BE2C (cell line): ENCODE results near the gene TP53AIP1. TPM values are rescaled to one million over a fixed set of nuclear protein-coding genes. Genes with fewer than 3 reads are reported as not detected.

Source experiments
- DNase-seq: peaks from one replicate; pipeline ENCODE4 v3.0.0-alpha.2; 2020
- H3K27me3 ChIP-seq: fragments of 250-450 bp; sonication (Bioruptor Pico); 2 replicates; pipeline ENCODE4 v1.5.1; 2020; ENCODE audit warnings: mild to moderate bottlenecking
- H3K36me3 ChIP-seq: fragments of 250-450 bp; sonication (Bioruptor Pico); 2 replicates; pipeline ENCODE4 v1.5.1; 2020; ENCODE audit warnings: mild to moderate bottlenecking
- H3K4me1 ChIP-seq: fragments of 250-450 bp; sonication (Bioruptor Pico); 2 replicates; pipeline ENCODE4 v1.5.1; 2020
- H3K4me3 ChIP-seq: 2 replicates; pipeline ENCODE4 v1.5.1; 2011; ENCODE audit warnings: low read depth, low read length
- H3K9me3 ChIP-seq: fragments of 250-450 bp; sonication (Bioruptor Pico); 2 replicates; pipeline ENCODE4 v1.5.1; 2020
- CTCF ChIP-seq: IDR thresholded peaks from 2 replicates; pipeline ENCODE4 v1.5.1; 2012; ENCODE audit warnings: mild to moderate bottlenecking, low read depth, low read length
- polyA plus RNA-seq: library from polyadenylated mRNA; unstranded; fragments of >200 nt; gene quantifications from one replicate; pipeline ENCODE4 v1.2.1, GENCODE V29; 2012; ENCODE audit warnings: low read depth, missing spikeins; ENCODE audit not compliant: insufficient read length, insufficient read depth

The TP53AIP1 gene
- polyA plus RNA-seq, result not detected

DNA sequence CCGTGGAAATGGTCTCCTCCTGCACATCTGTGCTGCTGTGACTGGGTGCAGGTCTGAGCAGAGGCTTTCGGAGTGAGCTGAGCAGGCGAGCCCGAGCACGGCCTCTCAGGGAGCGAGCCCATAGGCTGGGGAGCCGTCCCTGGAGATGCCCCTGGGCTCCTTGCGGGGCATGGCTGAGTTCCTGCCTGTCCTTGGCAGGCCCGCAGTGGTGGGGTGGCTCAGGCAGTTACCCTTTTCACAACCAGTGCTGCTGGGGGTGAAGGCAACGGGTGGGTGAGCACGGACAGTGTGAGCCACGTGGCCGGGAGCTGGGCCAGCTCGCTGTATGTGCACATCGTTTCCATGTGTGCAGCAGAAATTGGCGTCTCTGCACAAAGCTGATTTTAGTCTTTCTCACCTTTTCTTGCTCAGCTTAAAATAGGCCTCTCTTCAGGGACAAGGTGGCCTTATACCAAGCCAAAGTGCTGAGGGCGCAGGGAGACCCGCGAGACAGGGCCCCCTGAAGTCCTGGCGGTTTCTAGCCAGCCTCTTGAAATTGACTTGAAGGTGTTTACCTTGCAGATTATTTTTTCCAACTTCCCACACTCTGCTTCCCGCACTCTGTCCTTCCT is at the start of gene TP53AIP1:
Gene TP53AIP1 (minus strand): TSS at position 55 of the 611 bp plus-strand sequence. CDS start 5,053 bp downstream, outside the sequence.
- TF ChIP-seq CTCF, result no peak
- H3K4me1 ChIP-seq, result no peaks in the 10 kb centered on the region

GRCh38 chr11:128988242-128988970 is 45.7 kb upstream of the TP53AIP1 start:
- DNase-seq, result no peak
- Histone ChIP-seq H3K9me3 (no peaks in the 10 kb centered on the region), H3K4me1 (no peaks in the 10 kb centered on the region), H3K36me3 (no peaks in the 10 kb centered on the region), H3K27me3 (no peaks in the 10 kb centered on the region), H3K4me3 (no peak overlapping the region)
- no peak for TF ChIP-seq CTCF

More for the DNA sequence above, at the start of gene TP53AIP1:
- H3K9me3 ChIP-seq, result no peaks in the 10 kb centered on the region
- H3K27me3 ChIP-seq, result no peaks in the 10 kb centered on the region
- no peak for DNase-seq
- H3K4me3 ChIP-seq, result no peak within 1 kb of the TSS
- H3K36me3 ChIP-seq, result no peaks in the 10 kb centered on the region

GRCh38 chr11:128985880-128986279 is 43.2 kb upstream of the TP53AIP1 start:
- Histone ChIP-seq H3K4me1 (no peaks in the 10 kb centered on the region), H3K27me3 (no peaks in the 10 kb centered on the region), H3K9me3 (no peaks in the 10 kb centered on the region), H3K36me3 (no peaks in the 10 kb centered on the region), H3K4me3 (no peak overlapping the region)
- DNase-seq, result no peak
- TF ChIP-seq CTCF, result no peak

DNA sequence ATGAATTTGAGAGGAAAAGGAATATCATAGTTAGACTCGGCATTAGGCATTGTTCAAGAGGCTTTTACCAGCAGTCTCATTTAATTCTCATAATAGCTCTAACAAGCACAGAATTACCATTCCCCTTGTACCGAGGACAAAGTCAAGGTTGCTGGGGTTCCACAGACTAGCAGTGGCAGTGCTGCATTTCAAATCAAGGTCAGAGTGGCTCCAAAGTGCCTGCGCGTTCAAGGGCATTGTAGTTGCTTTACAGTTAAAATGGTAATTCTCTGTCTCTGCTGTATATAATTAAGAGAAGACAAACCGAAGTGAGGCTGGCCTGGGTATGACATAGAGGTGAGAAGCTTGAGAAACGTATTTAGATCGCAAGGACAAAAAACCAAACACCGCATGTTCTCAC is 40.4 kb upstream of the TP53AIP1 start:
- no peaks in the 10 kb centered on the region for H3K9me3 ChIP-seq
- H3K36me3 ChIP-seq, result no peaks in the 10 kb centered on the region
- H3K27me3 ChIP-seq, result no peaks in the 10 kb centered on the region
- DNase-seq, result no peak
- TF ChIP-seq CTCF, result no peak
- H3K4me3 ChIP-seq, result no peak overlapping the region
- H3K4me1 ChIP-seq, result no peaks in the 10 kb centered on the region

DNA sequence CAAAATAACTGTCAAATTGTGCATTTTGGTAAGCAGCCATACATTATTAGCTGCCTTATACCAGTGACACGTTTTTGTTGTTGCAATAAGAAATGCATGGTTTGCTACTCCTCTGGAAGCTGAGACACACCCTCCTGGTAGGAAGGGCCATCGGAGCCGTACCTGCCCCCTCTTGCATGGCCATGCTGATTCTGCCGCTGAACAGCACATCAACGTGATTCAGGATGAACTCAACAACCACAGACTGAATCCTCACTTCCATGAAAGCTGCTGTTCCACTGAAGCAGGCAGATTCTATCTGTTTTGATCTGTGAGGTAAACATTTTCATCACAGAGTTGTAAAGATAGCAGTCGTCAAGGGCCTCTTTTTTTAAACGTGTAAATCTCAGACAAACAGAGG is 38.6 kb upstream of the TP53AIP1 start:
- H3K36me3 ChIP-seq, result no peaks in the 10 kb centered on the region
- DNase-seq, result no peak
- H3K27me3 ChIP-seq, result no peaks in the 10 kb centered on the region
- no peak overlapping the region for H3K4me3 ChIP-seq
- H3K9me3 ChIP-seq, result no peaks in the 10 kb centered on the region
- TF ChIP-seq CTCF, result no peak
- H3K4me1 ChIP-seq, result no peaks in the 10 kb centered on the region

DNA sequence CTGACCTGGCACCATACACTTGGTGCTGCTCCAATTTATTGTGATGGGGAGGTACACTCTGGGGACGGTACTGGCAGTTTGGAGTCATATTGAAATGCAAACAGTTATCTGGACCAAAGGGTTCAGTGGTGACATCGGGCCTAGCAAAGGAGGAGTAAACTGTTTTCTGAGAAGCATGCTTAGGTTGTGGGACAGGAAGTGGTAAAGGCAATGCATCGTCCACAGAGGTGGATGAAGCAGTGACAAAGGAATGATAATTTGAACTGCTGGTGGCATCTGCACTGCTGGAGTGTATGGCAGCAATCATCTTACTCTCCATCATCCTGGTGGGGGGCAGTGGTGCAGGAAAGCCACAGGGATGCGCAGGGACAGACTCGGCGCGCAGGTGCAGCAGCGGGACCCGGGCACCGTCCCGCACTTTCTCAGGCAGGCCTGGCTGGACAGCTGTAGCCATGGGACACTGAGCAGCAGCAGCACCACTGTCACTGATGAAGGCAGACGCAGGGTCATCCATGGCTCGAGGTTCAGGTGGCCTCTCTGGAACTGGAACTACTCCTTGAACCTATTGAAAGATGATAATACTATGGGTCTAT is 28.0 kb upstream of the TP53AIP1 start:
- Histone ChIP-seq H3K9me3 (no peaks in the 10 kb centered on the region), H3K27me3 (no peaks in the 10 kb centered on the region; the same call in 1 of the 2 replicates), H3K4me1 (no peaks in the 10 kb centered on the region), H3K36me3 (no peaks in the 10 kb centered on the region), H3K4me3 (no peak overlapping the region)
- no peak for DNase-seq
- TF ChIP-seq CTCF, result no peak
